ENCODE data around the gene LPGAT1.
"Not testable (repeated sequence)": the region's sequence is repeated elsewhere in the genome, so short reads cannot be mapped to it uniquely, and the experiment has no call there.

Gene LPGAT1

DNA sequence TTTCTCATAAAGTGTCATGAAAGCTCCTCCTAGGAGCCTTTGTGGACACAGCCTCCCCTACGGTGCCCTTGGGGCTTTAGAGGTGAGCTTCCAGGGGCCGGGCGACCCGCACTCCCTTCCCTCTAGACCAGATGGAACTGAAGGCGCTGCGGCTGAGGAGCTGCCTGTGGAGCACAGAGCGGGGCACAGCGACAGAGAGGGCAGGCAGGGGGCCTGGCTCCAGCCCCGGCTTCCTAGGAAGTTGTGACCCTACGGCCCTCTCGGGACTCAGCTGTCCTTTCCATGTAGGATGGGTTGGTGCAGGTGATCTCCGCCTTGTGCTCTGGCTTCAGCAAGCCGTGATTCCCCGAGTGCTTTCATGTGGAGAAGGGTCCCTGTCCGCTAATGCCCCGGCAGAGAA, 131.5 kb downstream of the LPGAT1 start:
- no peak for FAIRE-seq

DNA sequence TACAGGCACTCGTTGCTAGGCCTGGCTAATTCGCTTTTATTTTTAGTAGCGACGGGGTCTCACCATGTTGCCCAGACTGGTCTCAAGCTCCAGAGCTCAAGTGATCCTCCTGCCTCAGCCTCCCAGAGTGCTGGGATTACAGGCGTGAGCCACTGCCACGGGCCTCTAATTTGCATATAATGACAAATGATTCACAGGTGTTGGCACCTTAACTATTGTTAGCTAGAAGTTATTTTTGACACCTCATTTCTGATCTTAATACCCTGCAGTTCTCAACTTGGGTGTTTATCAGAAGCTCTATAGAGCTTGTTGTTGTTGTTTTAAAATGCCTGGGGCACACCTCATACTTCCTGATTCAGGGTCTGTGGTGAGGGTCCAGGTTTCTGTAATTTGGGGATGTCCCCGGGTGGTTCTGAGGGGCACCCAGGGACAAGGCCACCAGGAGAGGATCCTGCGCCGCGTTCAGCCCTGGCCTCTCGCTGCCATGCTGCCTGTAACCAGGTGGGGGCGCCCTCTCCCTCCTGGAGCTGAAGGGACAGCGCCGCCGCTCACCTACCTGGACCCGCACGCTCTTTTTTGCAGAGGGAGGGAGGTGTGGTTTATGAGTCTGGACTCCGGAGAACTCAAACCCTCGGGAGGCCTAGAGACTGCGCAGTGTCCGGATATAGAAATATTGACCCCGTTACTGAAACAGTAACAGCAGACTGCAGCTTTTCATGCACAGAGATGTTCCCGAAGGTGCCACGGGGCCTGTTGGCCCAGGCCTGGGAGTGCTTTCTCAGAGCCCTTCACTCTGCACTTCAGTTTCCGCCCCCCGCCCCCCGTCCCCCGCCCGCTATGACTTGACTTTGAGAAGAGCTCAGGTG, 132.2 kb downstream of the LPGAT1 start:
- no peak for FAIRE-seq

DNA sequence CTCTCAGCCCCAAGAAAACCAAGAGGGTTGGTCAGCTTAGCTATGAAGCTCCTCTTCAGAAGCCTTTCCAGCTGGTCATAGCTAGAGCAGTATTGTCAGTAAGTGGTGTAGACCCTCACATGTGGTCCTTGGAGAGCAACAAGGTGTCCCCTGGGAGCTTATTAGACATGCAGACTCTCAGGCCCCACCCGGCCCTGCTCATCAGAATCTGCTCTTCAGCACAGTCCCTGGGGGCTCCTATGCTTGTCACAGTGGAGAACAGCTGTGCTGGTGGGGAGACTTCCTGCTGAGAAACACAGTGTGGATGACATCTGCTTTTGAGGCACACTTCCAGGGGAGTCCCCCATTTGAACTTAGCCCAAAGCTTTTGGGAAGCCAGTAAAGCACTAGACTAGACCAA, 133.2 kb downstream of the LPGAT1 start:
- FAIRE-seq = no peak

DNA sequence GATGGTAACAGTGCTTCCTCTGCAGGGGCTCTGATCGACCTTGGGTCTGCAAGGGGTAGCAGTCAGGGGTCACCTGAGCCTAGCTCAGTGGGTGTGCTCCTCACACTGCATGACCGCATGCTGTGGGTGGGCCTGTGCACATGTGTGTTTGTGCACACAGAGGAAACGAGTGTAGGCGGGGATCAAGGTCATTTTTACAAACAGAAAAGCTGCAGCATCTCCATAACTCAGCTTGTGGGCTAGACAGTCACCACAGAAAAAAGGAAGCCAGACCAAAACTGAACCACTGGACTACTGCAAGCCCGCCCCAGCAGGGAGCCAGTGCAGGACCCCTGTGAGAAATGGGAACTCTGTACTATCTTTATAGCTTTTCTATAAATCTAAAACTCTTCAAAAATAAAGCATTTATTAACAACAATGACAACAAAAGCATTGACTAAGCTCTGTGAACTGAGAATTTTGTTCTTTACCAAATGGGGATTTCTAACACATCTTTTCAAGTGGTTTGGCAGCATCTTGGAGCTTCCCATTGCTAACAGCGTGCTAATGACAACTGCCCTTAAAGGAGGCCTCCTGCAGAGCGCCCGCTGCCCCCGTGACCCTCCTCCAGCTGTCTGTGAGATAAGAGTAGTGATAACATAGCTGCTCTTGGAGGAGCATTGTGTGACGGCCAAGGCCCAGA, 135.3 kb downstream of the LPGAT1 start:
- no peak for FAIRE-seq

DNA sequence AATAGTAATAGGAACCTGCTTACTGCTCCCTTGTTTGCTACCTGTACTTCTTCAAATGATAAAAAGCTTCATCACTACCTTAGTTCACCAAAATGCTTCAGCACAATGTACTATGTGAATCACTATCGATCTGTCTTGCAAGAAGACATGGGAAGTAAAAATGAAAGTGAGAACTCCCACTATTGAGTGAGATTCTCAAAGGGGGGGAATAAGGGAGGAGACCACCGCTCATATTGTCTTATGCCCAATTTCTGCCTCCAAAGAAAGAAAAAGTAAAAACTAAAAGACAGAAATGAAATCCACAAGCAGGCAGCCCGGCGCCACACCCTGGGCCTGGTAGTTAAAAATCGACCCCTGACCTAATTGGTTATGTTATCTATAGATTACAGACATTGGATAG, 136.7 kb downstream of the LPGAT1 start:
- FAIRE-seq = not testable (repeated sequence)

Measured in TTC549 (cell line).